CD14-positive monocyte (primary cell): ENCODE results near the gene PTPRN2. TPM values are rescaled to one million over a fixed set of nuclear protein-coding genes. Genes with fewer than 3 reads are reported as not detected.

Experiments
- DNase-seq, 3 donors: peaks; one replicate each; pipeline ENCODE4 v3.0.0-alpha.2; 2011 to 2022
- H2AFZ ChIP-seq: 2 replicates; pipeline ENCODE4 v1.6.0; 2012; ENCODE audit warnings: mild to moderate bottlenecking, low read depth, low read length, inconsistent platforms; ENCODE audit not compliant: insufficient read depth, poor library complexity, severe bottlenecking
- H3K27ac ChIP-seq, 2 donors: 1 replicate in 1 of 2; 2 replicates in 1 of 2; pipeline ENCODE4 v1.5.1; 2012 to 2013; ENCODE audit warnings: low read length in 2 of 2, control low read depth in 1 of 2, inconsistent platforms in 1 of 2, low read depth in 1 of 2, mild to moderate bottlenecking in 1 of 2
- H3K27me3 ChIP-seq, 2 donors: one replicate each; pipeline versions ENCODE4 v1.6.0 to v1.6.1; 2011 to 2013; ENCODE audit warnings: low read length in 2 of 2; ENCODE audit not compliant: control insufficient read depth in 2 of 2, insufficient read depth in 2 of 2
- H3K36me3 ChIP-seq, 2 donors: replicated peaks in 1 of 2; 1 replicate in 1 of 2; 2 replicates in 1 of 2; pipeline versions ENCODE4 v1.5.1 to v1.6.1; 2012 to 2013; ENCODE audit warnings: low read length in 2 of 2, control low read depth in 1 of 2, inconsistent platforms in 1 of 2, mild to moderate bottlenecking in 1 of 2; ENCODE audit not compliant: insufficient read depth in 2 of 2, control insufficient read depth in 1 of 2
- H3K4me1 ChIP-seq, 2 donors: 1 replicate in 1 of 2; 2 replicates in 1 of 2; pipeline versions ENCODE4 v1.5.1 to v1.6.1; 2012 to 2013; ENCODE audit warnings: low read length in 2 of 2, control low read depth in 1 of 2, inconsistent platforms in 1 of 2, mild to moderate bottlenecking in 1 of 2, moderate library complexity in 1 of 2; ENCODE audit not compliant: insufficient read depth in 2 of 2, control insufficient read depth in 1 of 2
- H3K4me2 ChIP-seq: replicated peaks from 2 replicates; pipeline ENCODE3; 2012; ENCODE audit warnings: low read length, moderate library complexity, mild to moderate bottlenecking; ENCODE audit not compliant: poor library complexity, severe bottlenecking; ENCODE audit errors: extremely low read depth
- H3K4me3 ChIP-seq, 3 experiments: fragments of 200-600 bp in 1 of 3; sonication (generic) in 1 of 3; replicated peaks in 1 of 3; 1 replicate in 2 of 3; 2 replicates in 1 of 3; pipeline ENCODE4 v1.5.1; 2011 to 2013; ENCODE audit warnings: low read length in 3 of 3, mild to moderate bottlenecking in 3 of 3, control low read depth in 2 of 3, low read depth in 2 of 3, inconsistent platforms in 1 of 3, moderate library complexity in 1 of 3
- H3K79me2 ChIP-seq: 2 replicates; pipeline ENCODE4 v1.6.0; 2012; ENCODE audit warnings: mild to moderate bottlenecking, control low read depth, inconsistent platforms, low read length, moderate library complexity; ENCODE audit not compliant: insufficient read depth
- H3K9ac ChIP-seq: 2 replicates; pipeline ENCODE4 v1.6.0; 2017; ENCODE audit warnings: low read length, mild to moderate bottlenecking; ENCODE audit not compliant: insufficient read depth, poor library complexity, severe bottlenecking
- H3K9me3 ChIP-seq, 2 donors: replicated peaks in 1 of 2; 1 replicate in 1 of 2; 2 replicates in 1 of 2; pipeline versions ENCODE4 v1.5.1 to v1.6.1; 2012 to 2013; ENCODE audit warnings: low read length in 2 of 2, control low read depth in 1 of 2; ENCODE audit not compliant: control insufficient read depth in 1 of 2, insufficient read depth in 1 of 2
- H4K20me1 ChIP-seq: 2 replicates; pipeline ENCODE4 v1.6.0; 2012; ENCODE audit warnings: mild to moderate bottlenecking, low read length, control low read depth, moderate library complexity; ENCODE audit not compliant: insufficient read depth
- H3K27ac Mint-ChIP-seq, 7 donors: one replicate each; pipeline ENCODE4 v1.8.0; 2020; ENCODE audit warnings: mild to moderate bottlenecking in 7 of 7, mixed read lengths in 7 of 7, moderate library complexity in 6 of 7, inconsistent platforms in 2 of 7
- H3K27me3 Mint-ChIP-seq, 3 donors: one replicate each; pipeline ENCODE4 v1.8.0; 2021 to 2022; ENCODE audit warnings: low read depth in 3 of 3, mild to moderate bottlenecking in 3 of 3, mixed read lengths in 3 of 3, moderate library complexity in 3 of 3, inconsistent platforms in 1 of 3
- H3K36me3 Mint-ChIP-seq, 2 donors: one replicate each; pipeline ENCODE4 v1.8.0; 2020; ENCODE audit warnings: mixed read lengths in 2 of 2, inconsistent platforms in 1 of 2, mild to moderate bottlenecking in 1 of 2
- H3K4me1 Mint-ChIP-seq: one replicate; pipeline ENCODE4 v1.8.0; 2020; ENCODE audit warnings: mild to moderate bottlenecking, mixed read lengths
- H3K4me3 Mint-ChIP-seq, 2 donors: one replicate each; pipeline ENCODE4 v1.8.0; 2020; ENCODE audit warnings: mild to moderate bottlenecking in 2 of 2, mixed read lengths in 2 of 2, moderate library complexity in 1 of 2
- H3K9me3 Mint-ChIP-seq, 7 donors: one replicate each; pipeline ENCODE4 v1.8.0; 2020 to 2022; ENCODE audit warnings: mixed read lengths in 7 of 7, mild to moderate bottlenecking in 6 of 7, moderate library complexity in 6 of 7, inconsistent platforms in 2 of 7
- CTCF ChIP-seq: fragments of 200-600 bp; IDR thresholded peaks from one replicate; pipeline ENCODE4 v1.8.0; 2022; ENCODE audit warnings: antibody characterized with exemption, mild to moderate bottlenecking
- WGBS: methylation state at CpG from one replicate; pipeline ENCODE4 v1.1.5; 2013; ENCODE audit warnings: missing lambda C conversion rate; ENCODE audit not compliant: insufficient coverage; 5-methylcytosine and 5-hydroxymethylcytosine counted together
- intact Hi-C, 2 donors: fragments of 100-400 bp; cut with micrococcal nuclease; formaldehyde crosslinking; loops; one replicate each; pipeline versions ENCODE4 v1.15.0 to v1.15.1; 2023
- polyA plus RNA-seq, 3 donors: library from polyadenylated mRNA; depleted of rRNA in 1 of 3; unstranded in 2 of 3; stranded (reverse) in 1 of 3; fragments of 300-500 nt in 2 of 3; fragments of >200 nt in 1 of 3; fragmentation: Illumina TruSeq in 2 of 3; gene quantifications; 1 replicate in 2 of 3; 2 replicates in 1 of 3; pipeline ENCODE4 v1.2.3, GENCODE V29; 2012 to 2021

The PTPRN2 gene
- polyA plus RNA-seq, 3 donors, result 0.25 to 1.4 (median 0.97) TPM

- H4K20me1 ChIP-seq, result no peaks in the 10 kb centered on the region
- intact Hi-C loops, result no loop called here
- Mint-ChIP-seq H3K4me1 (no peaks in the 10 kb centered on the region), H3K36me3 (no peaks in the 10 kb centered on the region), H3K27me3 (peaks cover 0 to 9% (median 6%) of the 10 kb centered on the region in 3 donors), H3K4me3 (no peak overlapping the region), H3K27ac (peak overlapping the region in 2 of 7 donors; percentile 44 to 82), H3K9me3 (peaks cover 3 to 16% (median 9%) of the 10 kb centered on the region in 7 donors)
- 94% methylated on average over 7 of the region's 9 CpGs for WGBS
- no peak overlapping the region for H3K4me3 ChIP-seq
- H3K4me2 ChIP-seq, result no peak overlapping the region
- H3K79me2 ChIP-seq, result no peaks in the 10 kb centered on the region
- H3K27me3 ChIP-seq, result no peaks in the 10 kb centered on the region
- no peak for DNase-seq
- peaks cover 0 to 18% of the 10 kb centered on the region in 2 donors for H3K9me3 ChIP-seq
- no peak overlapping the region for H2AFZ ChIP-seq
- H3K27ac ChIP-seq, result no peak overlapping the region
- H3K9ac ChIP-seq, result no peak overlapping the region
- no peaks in the 10 kb centered on the region for H3K36me3 ChIP-seq
- no peak for TF ChIP-seq CTCF
- no peaks in the 10 kb centered on the region for H3K4me1 ChIP-seq
Measured at GRCh38 chr7:157808042-157808441, 779.6 kb downstream of the PTPRN2 start.

- H3K4me2 ChIP-seq, result no peak overlapping the region
- peaks cover 0 to 18% of the 10 kb centered on the region in 2 donors for H3K9me3 ChIP-seq
- no peak for DNase-seq
- no peak overlapping the region for H3K9ac ChIP-seq
- no peak overlapping the region for H3K27ac ChIP-seq
- H2AFZ ChIP-seq, result no peak overlapping the region
- no peak overlapping the region for H3K4me3 ChIP-seq
- H3K79me2 ChIP-seq, result no peaks in the 10 kb centered on the region
- H3K4me1 Mint-ChIP-seq, result no peaks in the 10 kb centered on the region
- peaks cover 0 to 9% (median 6%) of the 10 kb centered on the region in 3 donors for H3K27me3 Mint-ChIP-seq
- no peak for TF ChIP-seq CTCF
- H3K4me1 ChIP-seq, result no peaks in the 10 kb centered on the region
- WGBS, result 90% methylated on average over 3 of the region's 4 CpGs
- H3K27ac Mint-ChIP-seq, result no peak overlapping the region
- no peaks in the 10 kb centered on the region for H4K20me1 ChIP-seq
- H3K36me3 ChIP-seq, result no peaks in the 10 kb centered on the region
- H3K27me3 ChIP-seq, result no peaks in the 10 kb centered on the region
- intact Hi-C loops, result no loop called here
- H3K9me3 Mint-ChIP-seq, result peaks cover 3 to 16% (median 9%) of the 10 kb centered on the region in 7 donors
- H3K36me3 Mint-ChIP-seq, result no peaks in the 10 kb centered on the region
- no peak overlapping the region for H3K4me3 Mint-ChIP-seq
Measured at GRCh38 chr7:157807510-157807909, 780.1 kb downstream of the PTPRN2 start.
